Suppressor macrophage (primary cell): ENCODE data around the gene CDC25A.
A peak's percentile ranks its signal among the peaks of the same experiment; 100 is the strongest.
"Not testable (repeated sequence)": the region's sequence is repeated elsewhere in the genome, so short reads cannot be mapped to it uniquely, and the experiment has no call there.

ENCODE experiments used
- DNase-seq, 4 experiments: peaks; one replicate each; pipeline ENCODE4 v3.0.0-alpha.2; 2020 to 2022
- total RNA-seq, 17 experiments: gene quantifications; one replicate each; lab custom pipeline; 2026; ENCODE audit warnings: mixed read lengths in 6 of 17, inconsistent platforms in 3 of 17; lab: John Stamatoyannopoulos, UW

Gene CDC25A
- total RNA-seq, result 2.5 to 25.0 (median 8.4) reads per million in 17 experiments

DNA sequence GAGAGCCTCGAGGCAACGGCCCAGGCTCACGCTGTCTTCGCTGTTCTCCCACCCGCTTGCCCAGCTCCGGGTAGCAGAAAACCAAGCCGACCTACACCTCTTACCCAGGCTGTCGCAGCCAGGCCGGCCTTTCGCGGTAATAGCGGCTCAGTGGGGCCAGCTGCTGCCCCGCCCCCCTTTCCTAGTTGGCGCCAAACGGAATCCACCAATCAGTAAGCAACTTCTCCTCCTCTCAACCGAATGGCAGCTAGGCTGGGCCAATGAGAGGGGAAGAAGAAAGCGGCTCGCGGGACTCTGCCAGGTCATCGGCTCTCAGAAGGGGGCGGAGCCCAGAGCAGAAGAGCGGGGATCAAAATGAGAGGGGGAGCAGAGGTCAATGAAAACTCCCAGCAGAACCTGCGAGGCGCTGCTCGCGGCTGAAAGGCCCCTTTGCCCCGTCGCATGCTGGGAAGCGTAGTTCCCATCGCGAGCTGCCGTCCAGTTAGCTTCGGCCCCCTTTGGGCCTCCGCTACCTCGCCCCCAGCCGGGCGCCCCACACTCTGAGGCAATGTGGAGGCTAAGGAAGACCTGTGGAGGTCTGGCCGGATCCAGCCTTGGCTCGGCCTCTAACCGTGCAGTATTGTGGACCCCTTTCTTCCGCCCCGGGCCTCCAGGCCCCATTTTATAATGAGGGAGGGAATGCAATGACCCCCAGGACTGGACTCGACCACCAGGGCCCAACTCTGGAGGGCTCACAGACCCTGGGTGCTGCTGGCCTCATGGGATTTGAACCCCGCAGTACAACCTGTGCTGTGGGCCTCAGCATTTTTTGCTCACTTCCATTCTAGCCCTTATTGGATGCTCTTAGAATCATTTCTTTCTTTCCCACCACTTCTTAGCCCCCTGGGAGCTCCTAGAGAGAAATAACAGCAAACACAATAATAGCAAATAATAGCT, at the start of gene CDC25A:
Gene CDC25A, minus strand, starts transcription at position 152 of the 936 bp plus-strand sequence. CDS start 470 bp downstream, outside the sequence.
- DNase-seq, result peak; percentile 97 to 99 (median 98)

DNA sequence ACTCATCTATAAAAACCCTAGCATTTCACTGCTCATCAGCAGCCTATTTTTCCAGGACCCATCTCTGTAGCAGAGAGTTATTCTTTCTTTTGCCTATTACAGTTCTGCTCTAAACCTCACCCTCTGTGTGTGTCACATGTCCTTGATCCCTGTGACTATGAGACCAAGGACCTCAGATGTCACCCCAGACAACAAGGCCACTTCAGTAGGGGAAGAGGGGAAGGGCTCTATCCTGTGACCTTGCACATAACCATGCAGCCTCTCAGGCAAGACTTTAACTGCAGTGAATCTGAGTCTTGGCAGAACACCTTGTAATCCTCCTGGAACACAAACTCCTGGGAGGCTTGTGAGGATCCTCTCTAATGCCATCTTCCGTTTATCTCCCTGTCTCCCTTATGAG, 48.3 kb upstream of the CDC25A start:
- peak; percentile 62 to 84 (median 80) for DNase-seq

DNA sequence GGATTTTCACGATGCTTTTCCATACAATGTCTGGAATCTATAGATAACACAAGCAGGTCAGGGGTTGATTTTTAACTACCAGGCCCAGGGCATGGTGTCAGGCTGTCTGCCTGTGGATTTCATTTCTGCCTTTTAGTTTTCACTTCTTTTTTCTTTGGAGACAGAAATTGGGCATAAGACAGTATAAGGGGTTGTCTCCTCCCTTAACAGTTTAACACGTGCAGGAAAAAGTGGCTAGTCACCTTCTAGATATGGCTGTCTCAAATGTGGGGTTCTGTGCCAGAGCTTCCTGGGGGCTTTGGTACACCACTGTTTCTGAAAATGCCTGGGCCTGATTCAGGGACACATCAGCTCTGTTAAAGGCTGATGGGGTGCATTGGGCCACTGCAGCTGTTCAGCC, 45.3 kb upstream of the CDC25A start:
- peak in 1 of 4 experiments; percentile 40 for DNase-seq

DNA sequence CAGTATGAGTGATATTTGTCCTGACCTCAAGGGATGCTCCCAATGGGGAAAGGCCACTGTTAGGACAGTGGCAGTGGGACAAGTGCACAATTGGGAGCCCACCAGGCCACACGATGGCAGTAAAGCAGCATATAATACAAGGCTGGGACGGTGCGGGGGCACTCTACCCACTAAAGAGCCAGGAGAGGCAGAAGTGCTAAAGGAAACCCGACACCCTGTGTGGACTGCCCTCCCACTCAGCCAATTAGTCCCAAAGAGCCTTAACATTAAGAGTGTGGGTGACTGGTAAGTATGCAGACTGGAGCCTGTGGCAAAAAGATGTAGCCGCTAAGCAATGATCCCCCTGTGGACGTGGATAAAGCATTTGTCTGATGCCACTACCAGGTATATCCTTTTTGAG, 44.5 kb upstream of the CDC25A start:
- peak; percentile 80 to 88 (median 84) for DNase-seq

DNA sequence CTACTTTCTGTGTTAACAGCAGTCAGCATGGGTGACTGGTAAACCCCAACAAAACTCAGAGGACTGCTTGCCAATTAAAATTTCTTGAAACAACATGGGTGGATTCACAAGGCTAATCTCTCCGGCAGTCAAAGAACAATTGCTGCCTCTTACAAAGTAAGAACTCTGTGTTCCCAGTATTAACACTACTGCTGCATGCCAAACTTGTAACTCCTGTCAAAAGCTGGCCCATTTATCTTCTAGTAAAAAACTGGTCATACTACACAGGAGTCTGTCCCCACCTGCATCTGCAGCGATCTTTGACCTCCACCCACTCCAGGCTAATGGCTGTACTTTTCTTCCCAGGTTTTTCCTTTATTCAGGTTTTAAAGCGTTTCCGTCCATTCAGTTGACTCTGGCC, 44.0 kb upstream of the CDC25A start:
- DNase-seq, result no peak

DNA sequence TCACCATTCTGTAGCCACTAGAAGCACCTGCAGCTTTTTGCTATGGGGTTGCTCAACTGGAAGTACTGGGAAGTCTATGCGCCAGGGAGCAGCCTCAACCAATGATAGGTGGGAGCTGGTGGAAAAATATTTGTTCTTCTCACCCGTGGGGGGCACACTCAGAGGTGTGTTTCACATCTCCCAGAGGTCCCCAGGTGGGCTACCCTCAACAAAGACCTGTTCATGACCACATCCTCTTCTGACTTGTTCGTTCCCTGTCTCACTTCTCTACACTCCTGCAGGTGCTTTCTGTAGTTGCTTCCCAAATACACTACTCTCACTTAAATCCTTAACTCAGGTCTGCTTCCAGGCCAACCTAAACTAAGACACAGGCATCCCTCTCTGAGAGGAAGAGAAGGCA, 38.7 kb upstream of the CDC25A start:
- no peak for DNase-seq

DNA sequence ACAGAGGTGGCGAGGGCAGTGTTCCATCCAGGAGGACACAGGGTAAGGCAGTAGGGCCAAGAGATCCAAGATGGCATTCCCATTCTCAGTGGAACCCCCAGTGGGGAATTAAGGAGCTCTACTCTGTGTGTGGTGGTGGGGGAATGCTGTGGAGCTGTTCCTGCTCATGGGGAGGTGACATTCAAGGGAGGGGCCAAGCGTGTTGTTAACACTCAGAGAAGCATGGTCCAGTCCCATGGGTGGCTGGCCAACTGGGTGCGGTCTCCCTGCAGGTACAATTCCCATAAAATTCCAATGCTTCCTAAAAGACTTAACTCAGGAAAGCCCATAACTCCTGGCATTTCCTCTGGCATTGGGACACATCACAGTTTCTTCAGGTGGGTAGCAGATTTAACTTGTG, 37.4 kb upstream of the CDC25A start:
- no peak for DNase-seq

DNA sequence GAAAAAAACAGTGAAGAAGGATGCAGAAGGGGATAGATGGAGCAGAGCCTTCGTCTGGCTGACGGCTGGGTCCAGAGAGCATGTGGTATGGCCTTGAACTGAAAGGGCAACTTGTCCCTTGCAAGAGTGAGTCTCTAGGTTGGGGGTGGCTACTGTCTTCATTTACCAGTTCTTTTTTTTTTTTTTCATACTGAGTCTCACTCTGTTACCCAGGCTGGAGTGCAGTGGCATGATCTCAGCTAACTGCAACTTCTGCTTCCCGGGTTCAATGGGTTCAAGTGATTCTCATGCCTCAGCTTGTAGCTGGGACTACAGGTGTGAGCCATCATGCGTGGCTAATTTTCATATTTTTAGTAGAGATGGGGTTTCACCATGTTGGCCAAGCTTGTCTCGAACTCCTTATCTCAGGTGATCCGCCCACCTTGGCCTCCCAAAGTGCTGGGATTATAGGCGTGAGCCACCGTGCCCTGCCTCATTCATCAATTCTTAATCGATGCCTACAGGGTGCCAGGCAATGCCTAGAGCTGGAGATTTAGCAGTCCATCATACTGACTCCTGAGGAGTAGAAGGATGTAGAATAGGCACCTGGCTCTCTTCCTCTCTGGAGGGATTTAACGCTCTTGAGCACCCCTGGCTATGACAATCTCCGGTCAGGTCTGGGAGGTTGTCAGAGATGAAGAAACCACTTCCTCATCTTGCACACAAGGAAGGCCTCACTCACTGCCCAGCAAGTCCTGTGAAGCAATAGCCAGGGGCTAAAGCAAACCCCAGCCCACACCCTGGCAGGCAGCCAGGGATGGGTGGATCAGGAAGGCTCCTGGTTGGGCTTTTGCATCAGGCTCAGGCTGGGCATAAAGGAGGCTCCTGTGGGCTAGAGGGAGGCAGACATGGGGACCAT, 34.6 kb upstream of the CDC25A start, which contains the start of gene CAMP:
Gene CAMP, plus strand, starts transcription at position 880 of the 898 bp plus-strand sequence. Its CDS starts 17 bp downstream, at position 897.
- peak; percentile 97 to 99 (median 98) for DNase-seq

DNA sequence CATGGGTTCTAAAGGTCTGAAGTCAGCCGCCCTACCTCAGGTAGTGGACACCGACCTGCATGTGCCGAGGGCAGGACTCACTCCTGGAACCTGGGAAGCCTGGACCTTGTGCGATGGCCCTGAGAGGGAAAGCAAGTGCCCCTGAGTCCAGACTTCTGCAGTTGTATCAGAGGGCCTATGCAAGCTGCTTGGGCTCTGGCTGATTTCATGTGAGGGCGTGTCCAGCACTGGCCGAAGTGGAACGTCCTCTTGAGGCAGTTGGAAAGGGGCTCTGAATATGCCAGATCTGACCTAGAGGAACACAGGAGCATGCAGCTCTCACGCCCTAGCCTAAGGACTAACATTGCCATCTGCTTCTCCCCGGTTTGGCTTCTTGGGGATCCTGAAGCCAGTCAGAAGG, 32.5 kb upstream of the CDC25A start:
- no peak for DNase-seq

DNA sequence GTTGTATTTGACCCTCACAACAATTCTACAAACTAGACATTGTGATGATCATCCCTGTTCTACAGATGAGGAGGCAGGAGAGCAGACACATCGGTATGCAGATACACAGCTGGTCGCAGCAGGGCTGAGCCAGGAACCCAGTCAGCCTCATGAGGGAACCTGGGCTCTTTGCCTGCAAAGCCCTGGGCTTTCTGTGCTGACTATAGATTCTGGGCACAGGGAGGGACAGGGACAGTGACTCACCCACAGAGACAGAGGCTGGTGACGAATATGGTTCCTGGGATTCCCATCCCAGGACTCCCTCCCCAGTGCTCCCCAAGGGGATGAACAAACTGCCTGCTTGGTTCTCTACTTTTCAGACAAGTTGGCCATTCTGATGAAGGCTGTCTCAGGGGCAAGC, 31.3 kb upstream of the CDC25A start:
- DNase-seq, result peak; percentile 34 to 53 (median 44)

DNA sequence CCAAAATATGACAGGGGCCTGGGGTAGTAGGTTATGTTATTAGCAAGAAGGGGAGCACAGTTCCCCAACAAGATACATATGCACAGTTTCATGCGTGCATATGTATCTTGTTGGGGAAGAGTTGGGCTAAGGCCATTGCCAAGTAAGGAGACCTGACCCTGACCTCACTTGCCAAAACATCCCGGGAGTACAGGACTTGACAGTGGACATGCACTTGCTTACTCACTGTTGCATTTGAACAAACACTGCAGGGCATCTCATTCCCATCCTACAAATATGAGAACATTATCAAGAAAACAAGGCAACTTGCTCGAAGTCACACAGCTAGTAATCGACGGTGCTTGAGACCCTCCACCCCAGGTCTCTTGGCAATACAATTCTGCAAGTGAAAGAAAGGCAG, 30.3 kb upstream of the CDC25A start:
- DNase-seq, result no peak

DNA sequence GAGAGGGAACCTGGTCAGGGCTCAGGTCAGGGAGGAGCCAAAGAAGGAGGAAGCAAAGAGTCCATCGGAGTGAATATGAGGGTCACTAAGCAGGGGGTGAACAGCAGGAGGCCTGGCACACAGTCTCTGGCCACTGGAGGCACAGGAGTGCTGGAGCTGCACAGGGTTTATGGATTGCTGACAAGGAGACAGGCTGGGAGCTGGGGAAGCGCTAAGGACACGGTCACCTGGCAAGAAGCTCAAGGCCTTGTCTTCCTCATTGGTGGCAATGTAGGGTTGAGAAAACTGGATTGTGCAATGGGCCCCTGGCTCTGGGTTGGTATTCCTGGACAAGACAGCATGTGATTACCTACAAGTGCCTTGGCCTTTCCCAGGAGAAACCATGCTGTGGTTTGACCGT, 29.2 kb upstream of the CDC25A start:
- DNase-seq, result peak in 3 of 4 experiments; percentile 43 to 60 (median 57)

DNA sequence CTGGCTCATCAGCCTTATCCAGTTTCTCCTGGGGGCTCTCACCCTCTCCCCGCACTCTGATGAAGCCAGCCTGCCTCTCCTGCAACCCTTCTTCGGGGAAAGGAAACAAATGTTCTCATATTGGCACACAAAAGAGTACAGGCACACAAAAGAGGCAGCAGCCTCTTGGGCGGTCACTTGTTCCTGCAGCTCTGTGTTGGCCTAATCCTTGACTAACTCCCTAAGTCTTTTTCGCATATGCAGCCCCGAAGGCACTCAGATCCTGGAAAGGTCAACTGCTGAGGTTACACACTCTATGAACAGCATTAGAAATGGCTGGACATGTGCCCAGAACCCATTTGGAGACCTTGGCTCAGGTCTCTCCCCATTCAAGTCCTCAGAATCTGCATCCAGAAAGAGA, 27.7 kb upstream of the CDC25A start:
- DNase-seq, result no peak

DNA sequence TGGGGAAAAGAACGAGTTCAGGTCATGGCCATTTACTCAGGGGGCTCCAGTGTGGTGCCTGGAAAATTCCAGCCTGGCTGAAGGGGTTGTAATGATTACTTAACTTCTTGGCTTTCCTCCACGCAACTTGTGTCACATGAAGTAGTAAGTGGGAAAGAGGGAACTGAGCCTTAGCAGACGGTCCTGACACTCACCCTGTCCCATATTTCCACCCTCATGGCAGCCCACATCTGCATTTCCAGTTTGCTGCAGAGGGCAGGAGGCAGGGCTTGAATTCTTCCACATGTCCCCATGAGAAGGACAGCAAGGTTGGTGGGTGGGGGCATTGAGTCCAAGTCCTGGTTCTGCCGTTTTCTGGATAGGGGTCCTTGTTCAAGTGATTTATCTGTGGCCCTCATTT, 27.2 kb upstream of the CDC25A start:
- DNase-seq, result peak; percentile 70 to 88 (median 84)

DNA sequence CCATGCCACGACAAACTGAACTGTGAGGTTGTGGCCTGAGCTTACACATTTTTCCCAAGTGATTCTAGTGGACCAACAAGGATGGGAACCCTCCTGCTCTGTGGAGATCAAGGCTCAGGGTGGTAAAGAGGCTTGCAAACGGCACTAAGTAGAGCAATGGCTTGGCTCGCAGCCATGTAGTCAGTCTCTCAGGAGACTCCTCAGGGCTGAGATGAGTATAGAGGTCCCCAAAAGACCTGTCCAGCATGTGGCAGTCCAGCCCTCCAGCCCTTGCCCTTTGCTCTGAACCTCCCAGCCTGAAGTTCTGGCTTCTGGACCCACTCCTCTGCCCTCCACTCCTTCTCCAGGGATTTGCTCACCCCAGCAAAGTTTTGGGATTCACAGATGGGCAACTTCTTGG, 26.8 kb upstream of the CDC25A start:
- peak in 2 of 4 experiments; percentile 29 to 30 for DNase-seq

DNA sequence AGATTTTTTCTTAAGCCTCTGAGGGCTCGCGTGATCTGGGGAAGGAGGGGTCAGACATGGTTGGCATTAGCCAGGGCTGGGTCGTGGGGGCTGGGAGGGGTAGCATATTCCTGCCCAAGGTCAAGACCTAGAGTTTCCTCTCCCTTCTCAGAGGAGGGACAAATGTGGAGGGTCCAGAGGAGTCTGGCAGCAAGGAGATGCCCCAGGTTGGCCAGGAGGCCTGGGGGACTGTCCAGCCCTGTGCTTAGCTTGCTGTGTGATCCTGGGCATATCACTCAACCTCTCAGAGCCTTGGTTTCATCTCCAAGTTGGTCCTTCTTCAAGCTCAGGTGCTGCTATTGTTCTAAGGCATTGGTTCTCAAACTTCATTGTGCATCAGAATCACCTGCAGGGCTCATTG, 26.0 kb upstream of the CDC25A start:
- DNase-seq, result no peak

DNA sequence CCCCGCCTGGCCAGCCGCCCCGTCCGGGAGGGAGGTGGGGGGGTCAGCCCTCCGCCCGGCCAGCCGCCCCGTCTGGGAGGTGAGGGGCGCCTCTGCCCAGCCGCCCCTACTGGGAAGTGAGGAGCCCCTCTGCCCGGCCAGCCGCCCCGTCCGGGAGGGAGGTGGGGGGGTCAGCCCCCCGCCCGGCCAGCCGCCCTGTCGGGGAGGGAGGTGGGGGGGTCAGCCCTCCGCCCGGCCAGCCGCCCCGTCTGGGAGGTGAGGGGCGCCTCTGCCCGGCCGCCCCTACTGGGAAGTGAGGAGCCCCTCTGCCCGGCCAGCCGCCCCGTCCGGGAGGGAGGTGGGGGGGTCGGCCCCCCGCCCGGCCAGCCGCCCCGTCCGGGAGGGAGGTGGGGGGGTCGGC, 23.6 kb upstream of the CDC25A start:
- not testable (repeated sequence) for DNase-seq

DNA sequence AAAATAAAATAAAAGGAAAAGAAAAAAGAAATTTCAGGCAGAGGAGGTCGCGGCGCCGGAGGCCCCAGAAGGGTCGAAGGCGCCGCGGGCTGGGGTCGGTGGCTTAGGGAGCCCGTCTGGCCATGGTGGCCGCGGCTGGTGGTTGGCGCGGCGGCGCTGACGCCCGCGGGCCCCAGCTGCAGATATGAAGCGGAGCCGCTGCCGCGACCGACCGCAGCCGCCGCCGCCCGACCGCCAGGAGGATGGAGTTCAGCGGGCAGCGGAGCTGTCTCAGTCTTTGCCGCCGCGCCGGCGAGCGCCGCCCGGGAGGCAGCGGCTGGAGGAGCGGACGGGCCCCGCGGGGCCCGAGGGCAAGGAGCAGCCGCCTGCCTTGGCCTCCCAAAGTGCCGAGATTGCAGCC, 22.3 kb upstream of the CDC25A start:
- DNase-seq, result not testable (repeated sequence)

DNA sequence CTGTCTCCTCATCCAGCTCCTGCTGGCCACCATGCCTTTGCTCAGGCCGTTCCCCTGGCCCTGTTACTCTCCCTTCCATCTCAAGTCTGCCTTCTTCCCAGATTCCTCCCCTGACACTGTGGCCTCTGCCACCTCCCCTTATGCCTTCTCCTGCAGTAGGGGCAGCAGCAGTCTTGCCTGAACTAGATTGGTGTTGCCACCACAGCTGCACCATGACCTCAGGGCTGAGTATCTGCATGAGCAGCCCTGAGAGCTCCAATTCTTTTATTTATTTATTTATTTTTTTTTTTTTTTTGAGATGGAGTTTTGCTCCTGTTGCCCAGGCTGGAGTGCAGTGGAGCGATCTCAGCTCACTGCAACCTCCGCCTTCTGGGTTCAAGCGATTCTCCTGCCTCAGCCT, 21.2 kb upstream of the CDC25A start:
- DNase-seq, result no peak

DNA sequence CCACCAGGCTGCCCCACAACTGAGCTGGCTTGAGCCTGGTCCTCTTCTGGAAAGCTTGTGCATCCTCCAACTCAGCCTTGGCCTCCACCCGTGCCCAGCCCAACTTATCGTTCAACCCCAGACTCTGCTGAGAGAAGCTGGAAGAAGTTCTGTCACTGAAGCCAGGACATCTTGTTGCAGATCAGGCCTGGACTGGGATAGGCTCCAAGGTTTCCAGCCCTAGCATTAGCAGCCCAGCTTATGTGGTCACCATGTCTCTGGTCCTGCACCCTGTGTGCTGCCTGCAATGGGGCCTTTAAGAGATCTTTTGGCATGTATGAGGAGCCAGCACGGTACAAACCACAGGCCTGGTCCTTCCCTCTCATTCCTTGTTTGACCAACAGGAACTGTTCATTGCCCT, 19.9 kb upstream of the CDC25A start:
- no peak for DNase-seq

DNA sequence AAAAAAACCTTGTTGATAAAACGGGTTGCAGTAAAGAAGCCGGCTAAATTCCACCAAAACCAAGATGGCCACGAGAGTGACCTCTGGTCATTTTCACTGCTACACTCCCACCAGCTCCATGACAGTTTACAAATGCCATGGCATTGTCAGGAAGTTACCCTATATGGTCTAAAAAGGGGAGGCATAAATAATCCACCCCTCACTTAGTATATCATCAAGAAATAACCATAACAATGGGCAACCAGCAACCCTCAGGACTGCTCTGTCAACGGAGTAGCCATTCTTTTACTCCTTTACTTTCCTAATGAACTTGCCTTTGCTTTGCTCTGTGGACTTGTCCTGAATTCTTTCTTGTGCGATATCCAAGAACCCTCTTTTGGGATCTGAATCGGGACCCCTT, 14.4 kb upstream of the CDC25A start:
- no peak for DNase-seq

DNA sequence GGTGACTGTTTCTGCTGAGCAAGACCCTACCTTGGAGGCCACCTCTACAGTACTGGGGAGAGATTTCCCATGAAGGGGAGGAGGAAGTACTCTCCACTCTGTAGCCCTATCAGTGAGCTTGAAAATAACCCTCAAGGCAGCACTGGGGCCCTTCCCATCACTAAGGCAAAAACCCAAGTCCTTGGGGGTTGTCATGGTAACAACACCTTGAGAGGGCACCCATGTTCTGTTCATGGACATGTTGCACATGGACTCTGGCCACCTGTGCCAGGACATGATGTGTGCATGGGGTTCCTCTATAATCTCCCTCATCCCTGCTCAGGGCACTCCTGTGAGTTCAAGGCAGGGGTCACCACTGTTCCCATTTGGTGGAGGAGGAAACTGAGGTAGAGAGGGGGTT, 10.9 kb upstream of the CDC25A start:
- no peak for DNase-seq

DNA sequence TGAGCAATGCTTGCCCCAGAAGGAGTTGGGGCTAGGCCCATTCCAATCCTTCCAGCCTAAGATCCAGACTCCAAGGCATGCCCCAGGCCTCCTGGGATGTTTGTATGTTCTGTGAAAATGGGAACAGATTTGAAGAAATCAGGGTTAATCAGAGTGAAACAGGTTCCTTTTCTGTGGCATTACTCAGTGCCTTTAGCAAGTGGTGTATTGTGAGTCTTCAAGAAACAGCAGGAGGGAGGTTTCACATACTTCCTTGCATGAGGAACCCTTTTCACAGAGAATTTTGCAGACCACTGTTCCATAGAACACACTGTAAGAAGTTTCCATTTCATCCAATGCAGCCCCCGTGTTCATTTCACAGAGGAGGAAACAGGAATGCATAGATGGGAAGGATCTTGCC, 8.4 kb upstream of the CDC25A start:
- peak in 3 of 4 experiments; percentile 43 to 63 (median 61) for DNase-seq
